CD4-positive, CD25-positive, alpha-beta regulatory T cell (primary cell): ENCODE data around the gene PILRA. TPM values are rescaled to one million over a fixed set of nuclear protein-coding genes. Genes with fewer than 3 reads are reported as not detected.

Source experiments
- ATAC-seq, 2 donors: fragments of 150-1000 bp; cut with Tn5 transposase; one replicate each; pipeline ENCODE4 v1.10.0; 2021; ENCODE audit warnings: low read depth in 2 of 2, moderate number of reproducible peaks in 2 of 2, moderate library complexity in 1 of 2
- DNase-seq, 3 donors: peaks; one replicate each; pipeline versions ENCODE4 v3.0.0 to v3.0.0-alpha.2; 2012 to 2022; ENCODE audit warnings: mixed read lengths in 1 of 3
- H3K27ac ChIP-seq: one replicate; pipeline ENCODE4 v1.7.0; 2013; ENCODE audit warnings: mild to moderate bottlenecking, low read length; ENCODE audit not compliant: insufficient read depth, poor library complexity, severe bottlenecking
- H3K27me3 ChIP-seq: one replicate; pipeline ENCODE4 v1.7.0; 2013; ENCODE audit warnings: low read length; ENCODE audit not compliant: control insufficient read depth, insufficient read depth
- H3K36me3 ChIP-seq: one replicate; pipeline ENCODE4 v1.7.0; 2013; ENCODE audit warnings: mild to moderate bottlenecking, low read length, moderate library complexity; ENCODE audit not compliant: control insufficient read depth, insufficient read depth
- H3K4me1 ChIP-seq: 2 replicates; pipeline ENCODE4 v1.7.0; 2013; ENCODE audit warnings: mild to moderate bottlenecking, low read length; ENCODE audit not compliant: insufficient read depth, control insufficient read depth, poor library complexity, severe bottlenecking
- H3K4me3 ChIP-seq: one replicate; pipeline ENCODE4 v1.7.0; 2013; ENCODE audit warnings: low read depth, mild to moderate bottlenecking, low read length, moderate library complexity
- H3K9me3 ChIP-seq, 2 experiments: 1 replicate in 1 of 2; 2 replicates in 1 of 2; pipeline ENCODE4 v1.7.0; 2013; ENCODE audit warnings: low read length in 2 of 2, mild to moderate bottlenecking in 1 of 2, moderate library complexity in 1 of 2; ENCODE audit not compliant: control insufficient read depth in 2 of 2
- H3K27ac Mint-ChIP-seq, 3 donors: one replicate each; pipeline ENCODE4 v1.8.0; 2020 to 2022; ENCODE audit warnings: mild to moderate bottlenecking in 3 of 3, mixed read lengths in 3 of 3, moderate library complexity in 2 of 3
- H3K27me3 Mint-ChIP-seq: one replicate; pipeline ENCODE4 v1.8.0; 2022; ENCODE audit warnings: mild to moderate bottlenecking, mixed read lengths
- H3K36me3 Mint-ChIP-seq: one replicate; pipeline ENCODE4 v1.8.0; 2020; ENCODE audit warnings: mixed read lengths
- H3K4me1 Mint-ChIP-seq, 4 donors: one replicate each; pipeline ENCODE4 v1.8.0; 2020 to 2022; ENCODE audit warnings: mixed read lengths in 4 of 4, mild to moderate bottlenecking in 1 of 4
- H3K4me3 Mint-ChIP-seq, 4 donors: one replicate each; pipeline ENCODE4 v1.8.0; 2020 to 2022; ENCODE audit warnings: mild to moderate bottlenecking in 4 of 4, mixed read lengths in 4 of 4, moderate library complexity in 3 of 4
- H3K9me3 Mint-ChIP-seq, 7 donors: one replicate each; pipeline ENCODE4 v1.8.0; 2020 to 2022; ENCODE audit warnings: mixed read lengths in 7 of 7, mild to moderate bottlenecking in 3 of 7, moderate library complexity in 2 of 7
- polyA plus RNA-seq, 4 donors: library from polyadenylated mRNA; unstranded; fragments of 300-500 nt; fragmentation: Illumina TruSeq; gene quantifications; one replicate each; pipeline ENCODE4 v1.2.3, GENCODE V29; 2021
- total RNA-seq: library from RNA; stranded (reverse); gene quantifications from one replicate; pipeline ENCODE4 v1.2.3, GENCODE V29; 2022

PILRA gene
- total and polyA plus RNA-seq, 5 donors from 2014 or later = 0.17 to 13.2 (median 0.39) TPM; not detected in 2

GRCh38 chr7:100418930-100419659 is 45.8 kb downstream of the PILRA start:
- Mint-ChIP-seq H3K4me3 (no peak overlapping the region), H3K27me3 (peaks cover 5% of the 10 kb centered on the region), H3K36me3 (peaks cover 9% of the 10 kb centered on the region), H3K27ac (peak overlapping the region in 1 of 3 donors; percentile 1), H3K4me1 (peaks cover 0 to 6% (median 0%) of the 10 kb centered on the region in 4 donors), H3K9me3 (no peaks in the 10 kb centered on the region)
- Histone ChIP-seq H3K9me3 (no peaks in the 10 kb centered on the region), H3K27ac (no peak overlapping the region), H3K36me3 (no peaks in the 10 kb centered on the region), H3K27me3 (no peaks in the 10 kb centered on the region), H3K4me3 (no peak overlapping the region), H3K4me1 (no peaks in the 10 kb centered on the region)
- no peak for DNase-seq
- no peak for ATAC-seq

GRCh38 chr7:100419660-100420226 is 46.5 kb downstream of the PILRA start:
- DNase-seq (no peak), ATAC-seq (no peak)
- Histone ChIP-seq H3K36me3 (no peaks in the 10 kb centered on the region), H3K4me1 (no peaks in the 10 kb centered on the region), H3K4me3 (no peak overlapping the region), H3K27me3 (no peaks in the 10 kb centered on the region), H3K27ac (no peak overlapping the region), H3K9me3 (no peaks in the 10 kb centered on the region)
- H3K36me3 Mint-ChIP-seq = peaks cover 9% of the 10 kb centered on the region
- peak overlapping the region in 1 of 3 donors; percentile 1 for H3K27ac Mint-ChIP-seq
- no peak overlapping the region for H3K4me3 Mint-ChIP-seq
- no peaks in the 10 kb centered on the region for H3K9me3 Mint-ChIP-seq
- H3K27me3 Mint-ChIP-seq = peaks cover 5% of the 10 kb centered on the region
- peaks cover 0 to 6% (median 0%) of the 10 kb centered on the region in 4 donors for H3K4me1 Mint-ChIP-seq

GRCh38 chr7:100423315-100423714 is 50.0 kb downstream of the PILRA start:
- H3K36me3 Mint-ChIP-seq = peaks cover 4% of the 10 kb centered on the region
- no peak overlapping the region for H3K4me3 Mint-ChIP-seq
- Histone ChIP-seq H3K27me3 (no peaks in the 10 kb centered on the region), H3K4me3 (no peak overlapping the region), H3K36me3 (no peaks in the 10 kb centered on the region), H3K4me1 (peaks cover 5% of the 10 kb centered on the region), H3K9me3 (no peaks in the 10 kb centered on the region), H3K27ac (no peak overlapping the region)
- H3K9me3 Mint-ChIP-seq = no peaks in the 10 kb centered on the region
- H3K27me3 Mint-ChIP-seq = peaks cover 9% of the 10 kb centered on the region
- peaks cover 0 to 8% (median 4%) of the 10 kb centered on the region in 4 donors for H3K4me1 Mint-ChIP-seq
- no peak for ATAC-seq
- no peak overlapping the region for H3K27ac Mint-ChIP-seq
- DNase-seq = no peak

GRCh38 chr7:100425347-100425746 is 52.1 kb downstream of the PILRA start:
- H3K27ac ChIP-seq = no peak overlapping the region
- H3K4me1 Mint-ChIP-seq = peaks cover 0 to 21% (median 9%) of the 10 kb centered on the region in 4 donors
- no peak overlapping the region for H3K4me3 Mint-ChIP-seq

GRCh38 chr7:100426516-100426915 is 53.2 kb downstream of the PILRA start:
- no peak overlapping the region for H3K27ac ChIP-seq
- peaks cover 0 to 28% (median 14%) of the 10 kb centered on the region in 4 donors for H3K4me1 Mint-ChIP-seq
- peaks cover 20% of the 10 kb centered on the region for H3K27me3 Mint-ChIP-seq
- H3K27me3 ChIP-seq = no peaks in the 10 kb centered on the region
- H3K27ac Mint-ChIP-seq = no peak overlapping the region
- ATAC-seq (no peak), DNase-seq (no peak)
- H3K36me3 ChIP-seq = no peaks in the 10 kb centered on the region
- H3K4me1 ChIP-seq = peaks cover 18% of the 10 kb centered on the region
- H3K36me3 Mint-ChIP-seq = peaks cover 10% of the 10 kb centered on the region
- peaks cover 0 to 4% (median 0%) of the 10 kb centered on the region in 7 donors for H3K9me3 Mint-ChIP-seq
- no peaks in the 10 kb centered on the region for H3K9me3 ChIP-seq
- no peak overlapping the region for H3K4me3 ChIP-seq
- H3K4me3 Mint-ChIP-seq = no peak overlapping the region

More at GRCh38 chr7:100425347-100425746, 52.1 kb downstream of the PILRA start:
- H3K36me3 Mint-ChIP-seq = peaks cover 10% of the 10 kb centered on the region
- no peaks in the 10 kb centered on the region for H3K27me3 ChIP-seq
- peaks cover 0 to 4% (median 0%) of the 10 kb centered on the region in 7 donors for H3K9me3 Mint-ChIP-seq
- DNase-seq (no peak), ATAC-seq (no peak)
- no peaks in the 10 kb centered on the region for H3K9me3 ChIP-seq
- no peak overlapping the region for H3K4me3 ChIP-seq
- peak overlapping the region in 1 of 3 donors; percentile 26 for H3K27ac Mint-ChIP-seq
- H3K36me3 ChIP-seq = no peaks in the 10 kb centered on the region
- peaks cover 20% of the 10 kb centered on the region for H3K27me3 Mint-ChIP-seq
- H3K4me1 ChIP-seq = peaks cover 6% of the 10 kb centered on the region

DNA sequence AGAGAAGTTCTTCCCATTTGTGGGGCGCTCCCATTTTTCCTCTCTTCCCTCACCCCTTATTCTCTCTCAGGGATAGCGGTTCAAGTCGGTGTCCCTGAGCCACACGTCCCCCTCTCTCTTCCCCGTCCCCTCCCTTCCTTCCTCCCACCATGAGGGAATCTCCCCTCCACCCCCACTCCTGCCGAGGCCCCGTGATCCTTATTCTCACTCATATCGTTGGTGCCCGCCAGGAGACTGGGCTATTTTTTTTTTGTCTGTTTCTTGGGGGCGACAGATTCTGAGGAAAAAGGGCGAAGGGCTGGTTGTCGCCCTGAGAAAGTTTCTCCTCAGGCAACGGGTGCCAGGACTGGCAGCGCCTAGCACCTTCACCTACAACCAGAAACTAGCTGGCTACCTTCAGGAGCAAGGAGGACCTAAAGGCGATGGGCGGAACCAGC is 54.5 kb downstream of the PILRA start:
- DNase-seq (no peak), ATAC-seq (no peak)
- Mint-ChIP-seq H3K27ac (peak overlapping the region; percentile 100), H3K9me3 (peaks cover 0 to 4% (median 0%) of the 10 kb centered on the region in 7 donors), H3K36me3 (peaks cover 12% of the 10 kb centered on the region), H3K4me3 (peak overlapping the region; percentile 95 to 100 (median 98)), H3K4me1 (peaks cover 0 to 41% (median 22%) of the 10 kb centered on the region in 4 donors), H3K27me3 (peaks cover 20% of the 10 kb centered on the region)
- Histone ChIP-seq H3K36me3 (peaks cover 4% of the 10 kb centered on the region), H3K4me1 (peaks cover 31% of the 10 kb centered on the region), H3K27ac (peak overlapping the region; percentile 100), H3K9me3 (no peaks in the 10 kb centered on the region), H3K4me3 (no peak overlapping the region), H3K27me3 (no peaks in the 10 kb centered on the region)

DNA sequence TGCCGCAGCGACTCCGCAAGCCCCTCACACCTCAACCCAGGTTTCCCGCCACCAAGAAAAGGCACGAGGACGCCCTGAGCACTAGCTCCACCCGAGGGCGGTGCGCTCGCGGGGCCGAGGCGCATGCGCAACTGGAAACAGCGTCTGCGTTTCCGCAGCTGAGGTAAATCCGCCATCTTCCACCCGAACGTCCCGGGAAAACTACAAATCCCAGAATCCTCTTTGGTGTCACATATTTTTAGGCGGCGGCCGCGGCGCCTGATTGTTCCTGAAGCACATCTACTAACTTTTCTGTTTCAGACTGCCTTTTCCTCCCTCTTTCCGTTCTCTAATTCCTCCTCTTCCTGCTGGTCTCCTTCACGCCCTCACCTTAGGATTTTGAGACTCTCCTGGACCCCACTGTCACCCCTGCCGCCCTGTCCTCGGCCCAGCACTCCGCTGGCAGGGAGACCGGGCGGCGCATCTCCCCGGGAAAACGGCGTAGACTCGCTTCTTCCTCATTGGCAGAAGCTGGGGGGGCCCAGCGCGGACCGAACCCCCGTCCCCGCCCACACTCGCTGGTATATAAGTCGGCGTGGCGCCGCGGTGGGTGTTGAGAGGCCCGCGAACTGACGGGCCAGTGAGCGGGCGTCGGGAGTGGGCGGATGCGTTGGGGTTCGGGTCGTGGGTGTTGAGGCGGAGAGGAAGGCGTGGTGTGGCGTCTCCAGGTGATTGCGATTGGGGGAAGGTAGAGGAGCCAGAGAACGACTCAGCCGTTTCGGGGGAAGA is 55.1 kb downstream of the PILRA start, which contains the start of gene ZCWPW1:
Gene ZCWPW1 (minus strand): TSS at position 505 of the 768 bp plus-strand sequence. CDS start 8,054 bp downstream, outside the sequence.
- peaks cover 0 to 47% (median 24%) of the 10 kb centered on the region in 4 donors for H3K4me1 Mint-ChIP-seq
- Histone ChIP-seq H3K4me3 (peak within 1 kb of the TSS; percentile 93), H3K4me1 (peaks cover 35% of the 10 kb centered on the region), H3K27ac (peak within 1 kb of the TSS; percentile 100), H3K36me3 (peaks cover 10% of the 10 kb centered on the region), H3K27me3 (no peaks in the 10 kb centered on the region), H3K9me3 (no peaks in the 10 kb centered on the region)
- ATAC-seq (peak; percentile 63 to 67), DNase-seq (peak; percentile 92 to 99 (median 97))
- peak within 1 kb of the TSS; percentile 100 for H3K27ac Mint-ChIP-seq
- peak within 1 kb of the TSS; percentile 95 to 100 (median 98) for H3K4me3 Mint-ChIP-seq
- peaks cover 0 to 4% (median 0%) of the 10 kb centered on the region in 7 donors for H3K9me3 Mint-ChIP-seq
- peaks cover 17% of the 10 kb centered on the region for H3K36me3 Mint-ChIP-seq
- peaks cover 20% of the 10 kb centered on the region for H3K27me3 Mint-ChIP-seq
